Activated B cell treated with CpG ODN at 0.5 μM for 24 hours (primary cell): Measurements from ENCODE around the gene TMEM125. TPM values are rescaled to one million over a fixed set of nuclear protein-coding genes. Genes with fewer than 3 reads are reported as not detected.

Source experiments
- ATAC-seq: fragments of 200-7000 bp; cut with Tn5 transposase; one replicate; pipeline ENCODE4 v1.10.0; 2021; ENCODE audit warnings: low read depth, mild to moderate bottlenecking, moderate library complexity
- CTCF ChIA-PET: fragments of 350-600 bp; sonication (Branson Sonifier 250); formaldehyde crosslinking; loops from one replicate; lab custom pipeline; 2021; ENCODE audit warnings: antibody characterized with exemption; lab: Charles Lee
- POLR2A ChIA-PET: fragments of 350-600 bp; sonication (Branson Sonifier 250); formaldehyde crosslinking; loops from one replicate; lab custom pipeline; 2021; ENCODE audit warnings: antibody characterized with exemption; lab: Charles Lee
- DNase-seq: peaks from one replicate; pipeline ENCODE4 v3.0.0; 2022
- H3K27ac Mint-ChIP-seq: one replicate; pipeline ENCODE4 v1.8.0; 2020; ENCODE audit warnings: mixed read lengths
- H3K27me3 Mint-ChIP-seq: one replicate; pipeline ENCODE4 v1.8.0; 2021; ENCODE audit warnings: mixed read lengths
- H3K36me3 Mint-ChIP-seq: one replicate; pipeline ENCODE4 v1.8.0; 2021; ENCODE audit warnings: low read depth, mixed read lengths
- H3K4me1 Mint-ChIP-seq: one replicate; pipeline ENCODE4 v1.8.0; 2021; ENCODE audit warnings: mixed read lengths
- H3K4me3 Mint-ChIP-seq: one replicate; pipeline ENCODE4 v1.8.0; 2020; ENCODE audit warnings: mild to moderate bottlenecking, mixed read lengths
- H3K9me3 Mint-ChIP-seq: one replicate; pipeline ENCODE4 v1.8.0; 2020; ENCODE audit warnings: mixed read lengths
- intact Hi-C: fragments of 100-400 bp; cut with micrococcal nuclease; formaldehyde crosslinking; loops from one replicate; pipeline ENCODE4 v1.15.1; 2024
- total RNA-seq: library from RNA; stranded (reverse); gene quantifications from 2 replicates; pipeline ENCODE4 v1.2.3, GENCODE V29; 2022
- TF ChIP-seq, protein P1 (sequence below): fragments of 200-600 bp; IDR thresholded peaks from one replicate; pipeline ENCODE4 v1.8.0; 2022; ENCODE audit warnings: antibody characterized with exemption, mild to moderate bottlenecking

Gene TMEM125
- total RNA-seq, 1 donor from 2014 or later, result not detected

DNA sequence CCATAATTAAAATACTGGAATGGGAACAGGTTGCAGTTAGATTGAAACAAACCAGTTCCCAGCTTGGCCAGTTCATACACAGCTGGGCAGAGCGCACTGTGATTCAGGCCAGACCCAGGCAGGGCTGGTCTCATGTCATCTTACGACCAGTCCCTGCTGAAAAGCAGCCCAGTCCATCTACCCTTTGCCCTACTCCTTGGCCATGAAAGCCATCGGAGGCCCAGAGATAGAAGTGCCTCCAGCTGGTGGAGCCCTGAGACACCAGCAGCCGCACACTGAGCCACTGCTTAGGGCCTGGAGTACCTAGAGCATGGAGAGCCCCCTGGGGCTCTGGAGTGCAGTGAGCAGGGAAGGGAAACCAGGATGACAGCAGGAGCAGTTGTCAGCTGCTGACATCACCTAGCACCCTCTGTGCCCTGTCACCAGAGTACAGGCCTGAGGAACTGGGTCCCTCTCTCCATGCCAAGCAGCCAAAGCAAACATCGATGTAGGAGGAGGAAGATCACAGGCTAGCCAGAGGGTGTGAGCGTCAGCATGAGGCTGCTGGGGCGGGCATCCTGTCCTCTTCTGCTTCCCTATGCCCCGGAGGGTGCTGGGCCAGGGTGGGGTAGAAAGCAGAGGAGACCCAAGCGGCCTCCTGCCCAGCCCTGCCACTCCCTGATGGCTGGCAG lies 34.2 kb upstream of the TMEM125 start:
- Mint-ChIP-seq H3K27me3 (no peaks in the 10 kb centered on the region), H3K36me3 (no peaks in the 10 kb centered on the region), H3K9me3 (no peaks in the 10 kb centered on the region), H3K4me1 (peaks cover 33% of the 10 kb centered on the region), H3K4me3 (no peak overlapping the region), H3K27ac (no peak overlapping the region)
- no peak for ATAC-seq
- no peak for DNase-seq
- POLR2A ChIA-PET, result no interaction called here
- intact Hi-C loops, result no loop called here
- TF ChIP-seq, protein P1, sequence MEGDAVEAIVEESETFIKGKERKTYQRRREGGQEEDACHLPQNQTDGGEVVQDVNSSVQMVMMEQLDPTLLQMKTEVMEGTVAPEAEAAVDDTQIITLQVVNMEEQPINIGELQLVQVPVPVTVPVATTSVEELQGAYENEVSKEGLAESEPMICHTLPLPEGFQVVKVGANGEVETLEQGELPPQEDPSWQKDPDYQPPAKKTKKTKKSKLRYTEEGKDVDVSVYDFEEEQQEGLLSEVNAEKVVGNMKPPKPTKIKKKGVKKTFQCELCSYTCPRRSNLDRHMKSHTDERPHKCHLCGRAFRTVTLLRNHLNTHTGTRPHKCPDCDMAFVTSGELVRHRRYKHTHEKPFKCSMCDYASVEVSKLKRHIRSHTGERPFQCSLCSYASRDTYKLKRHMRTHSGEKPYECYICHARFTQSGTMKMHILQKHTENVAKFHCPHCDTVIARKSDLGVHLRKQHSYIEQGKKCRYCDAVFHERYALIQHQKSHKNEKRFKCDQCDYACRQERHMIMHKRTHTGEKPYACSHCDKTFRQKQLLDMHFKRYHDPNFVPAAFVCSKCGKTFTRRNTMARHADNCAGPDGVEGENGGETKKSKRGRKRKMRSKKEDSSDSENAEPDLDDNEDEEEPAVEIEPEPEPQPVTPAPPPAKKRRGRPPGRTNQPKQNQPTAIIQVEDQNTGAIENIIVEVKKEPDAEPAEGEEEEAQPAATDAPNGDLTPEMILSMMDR, result no peak
- CTCF ChIA-PET, result interaction anchor here (6.9 kb wide), 1 partner anchor 179 kb away, joined by 56 read pairs; no protein-coding TSS in a partner anchor

DNA sequence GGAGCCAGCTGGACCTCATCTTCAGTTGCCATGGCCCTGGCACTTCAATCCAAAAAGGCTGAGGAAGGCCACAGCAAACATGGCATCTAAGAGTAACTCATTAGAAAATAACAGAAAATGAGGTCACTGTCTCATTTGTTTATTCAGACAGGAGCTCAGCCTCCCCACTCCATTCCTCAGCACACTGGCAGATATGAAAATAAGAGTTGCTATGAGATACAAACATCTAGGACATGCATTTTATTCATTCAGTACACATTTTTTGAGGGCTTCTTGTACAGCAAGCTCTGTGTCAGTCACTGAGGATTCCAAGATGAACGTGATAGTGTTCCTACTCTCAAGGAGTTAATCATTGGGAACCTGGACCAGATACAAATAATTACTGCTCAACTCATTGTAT lies 32.7 kb upstream of the TMEM125 start:
- CTCF ChIA-PET, result interaction anchor here (0.9 to 6.9 kb wide), 2 partner anchors 10 to 177 kb away, joined by 4 to 56 read pairs; no protein-coding TSS in a partner anchor

DNA sequence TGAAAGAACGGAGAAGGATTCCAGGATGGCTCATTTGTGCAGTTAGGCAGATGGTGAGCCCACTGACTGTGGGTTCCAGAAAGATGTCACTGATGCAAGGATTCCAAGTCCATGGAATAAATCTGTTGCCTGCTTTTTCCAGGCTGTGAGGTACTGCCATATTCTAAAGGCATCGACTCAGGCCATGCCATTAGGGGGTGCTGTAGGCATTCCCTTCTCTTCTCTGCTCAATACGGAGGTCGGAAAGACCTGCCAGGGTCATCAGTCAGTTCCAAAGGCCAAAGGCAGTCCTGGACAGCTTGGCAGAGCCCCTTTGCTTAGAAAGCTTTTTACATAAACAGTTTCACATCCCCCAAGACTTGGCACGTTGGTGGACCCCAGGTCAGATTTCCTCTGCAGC lies 31.7 kb upstream of the TMEM125 start:
- TF ChIP-seq, protein P1, result no peak
- Mint-ChIP-seq H3K27ac (peak overlapping the region; percentile 63), H3K27me3 (no peaks in the 10 kb centered on the region), H3K9me3 (no peaks in the 10 kb centered on the region), H3K4me1 (peaks cover 38% of the 10 kb centered on the region), H3K36me3 (no peaks in the 10 kb centered on the region), H3K4me3 (peak overlapping the region; percentile 15)
- DNase-seq (no peak), ATAC-seq (no peak)
- POLR2A ChIA-PET, result interaction anchor here (1.5 to 3.0 kb wide), 5 partner anchors 11 to 151 kb away, joined by 3 to 37 read pairs (median 6); partner anchors contain the start of genes CDC20, CFAP57, EBNA1BP2 and ELOVL1
- CTCF ChIA-PET, result interaction anchor here (1.3 to 6.9 kb wide), 5 partner anchors 12 to 810 kb away, joined by 5 to 56 read pairs (median 6); partner anchors contain the start of gene ELOVL1
- intact Hi-C loops, result loop anchor here (1.0 to 2.0 kb wide), 2 partner anchors 17 to 151 kb away; partner anchors contain the start of genes MED8 and SZT2

More for the DNA sequence above, 32.7 kb upstream of the TMEM125 start:
- Mint-ChIP-seq H3K9me3 (no peaks in the 10 kb centered on the region), H3K4me1 (peaks cover 38% of the 10 kb centered on the region), H3K36me3 (no peaks in the 10 kb centered on the region), H3K27me3 (no peaks in the 10 kb centered on the region), H3K4me3 (no peak overlapping the region), H3K27ac (no peak overlapping the region)
- TF ChIP-seq, protein P1, result no peak
- POLR2A ChIA-PET, result no interaction called here
- DNase-seq (no peak), ATAC-seq (no peak)
- intact Hi-C loops, result no loop called here

DNA sequence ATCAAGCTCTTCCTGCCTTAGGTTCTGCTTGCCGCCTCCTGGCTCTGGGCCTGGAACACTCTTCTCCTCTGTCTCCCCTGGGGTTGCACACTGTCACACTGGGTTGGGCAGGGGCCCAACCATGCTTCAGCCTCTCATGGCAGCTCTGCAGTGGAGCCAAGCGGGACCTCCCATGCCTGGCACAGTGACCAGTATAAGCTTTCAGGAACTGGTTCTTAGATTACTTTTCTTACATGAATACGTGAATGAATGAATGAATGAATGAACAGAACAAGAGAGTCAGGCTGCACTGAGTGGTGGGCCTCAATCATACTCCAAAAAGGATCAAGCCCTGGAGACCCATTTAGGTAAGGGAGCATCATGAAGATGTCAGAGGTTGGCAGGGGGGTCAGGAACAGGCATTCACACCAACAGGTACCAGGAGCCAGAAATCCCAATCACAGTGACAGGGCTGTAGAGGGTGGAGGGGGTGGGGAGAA lies 30.8 kb upstream of the TMEM125 start:
- H3K27me3 Mint-ChIP-seq, result no peaks in the 10 kb centered on the region
- DNase-seq, result no peak
- intact Hi-C loops, result loop anchor here (1.0 to 2.0 kb wide), 5 partner anchors 18 to 175 kb away; partner anchors contain the start of genes CDC20, ELOVL1, MED8 and SZT2
- ChIA-PET CTCF (interaction anchor here (1.3 to 6.9 kb wide), 7 partner anchors 12 to 809 kb away, joined by 4 to 56 read pairs (median 5); partner anchors contain the start of genes CDC20, ELOVL1, MED8 and SZT2), POLR2A (interaction anchor here (0.6 to 3.0 kb wide), 9 partner anchors 12 to 411 kb away, joined by 3 to 37 read pairs (median 5); partner anchors contain the start of genes CDC20, CFAP57, EBNA1BP2 and ELOVL1)
- TF ChIP-seq, protein P1, result no peak
- no peaks in the 10 kb centered on the region for H3K9me3 Mint-ChIP-seq
- peak; percentile 47 for ATAC-seq
- peak overlapping the region; percentile 40 for H3K4me3 Mint-ChIP-seq
- H3K4me1 Mint-ChIP-seq, result peaks cover 38% of the 10 kb centered on the region
- no peaks in the 10 kb centered on the region for H3K36me3 Mint-ChIP-seq
- H3K27ac Mint-ChIP-seq, result peak overlapping the region; percentile 89
